KMS-11 (cell line): ENCODE results near the gene RTN4R.
"Not testable (repeated sequence)": the region's sequence is repeated elsewhere in the genome, so short reads cannot be mapped to it uniquely, and the experiment has no call there.

Source experiments
- H2AFZ ChIP-seq: fragments of 200-600 bp; sonication (generic); 2 replicates; pipeline ENCODE4 v1.6.1; 2016; ENCODE audit warnings: antibody characterized with exemption, mixed run types, low read depth
- H3K27ac ChIP-seq: fragments of 200-600 bp; sonication (generic); 2 replicates; pipeline ENCODE4 v1.6.1; 2016; ENCODE audit warnings: mild to moderate bottlenecking, mixed run types
- H3K27me3 ChIP-seq: fragments of 200-600 bp; sonication (generic); 2 replicates; pipeline ENCODE4 v1.6.1; 2017; ENCODE audit warnings: mild to moderate bottlenecking, low read depth, mixed run types, moderate library complexity; ENCODE audit not compliant: insufficient read depth
- H3K36me3 ChIP-seq: fragments of 200-600 bp; sonication (generic); 2 replicates; pipeline ENCODE4 v1.6.1; 2017; ENCODE audit warnings: mild to moderate bottlenecking, mixed run types; ENCODE audit not compliant: insufficient read depth
- H3K4me1 ChIP-seq: fragments of 200-600 bp; sonication (generic); 2 replicates; pipeline ENCODE4 v1.6.1; 2016; ENCODE audit warnings: mild to moderate bottlenecking, low read depth, mixed run types; ENCODE audit not compliant: poor library complexity, severe bottlenecking
- H3K4me2 ChIP-seq: fragments of 200-600 bp; sonication (generic); 2 replicates; pipeline ENCODE4 v1.7.0; 2016; ENCODE audit warnings: mild to moderate bottlenecking, mixed run types
- H3K4me3 ChIP-seq: fragments of 200-600 bp; sonication (generic); IDR thresholded peaks from 2 replicates; pipeline ENCODE4 v1.6.1; 2017; ENCODE audit warnings: low read depth, low read length, mixed read lengths; ENCODE audit not compliant: insufficient read depth
- H3K79me2 ChIP-seq: fragments of 200-600 bp; sonication (generic); 2 replicates; pipeline ENCODE4 v1.6.1; 2016; ENCODE audit warnings: low read depth, mixed run types; ENCODE audit not compliant: insufficient read depth
- H3K9ac ChIP-seq: fragments of 200-600 bp; sonication (generic); 2 replicates; pipeline ENCODE4 v1.6.1; 2016; ENCODE audit warnings: mild to moderate bottlenecking, mixed run types
- H4K20me1 ChIP-seq: fragments of 200-600 bp; sonication (generic); 2 replicates; pipeline ENCODE4 v1.6.1; 2016; ENCODE audit warnings: mild to moderate bottlenecking, mixed run types; ENCODE audit not compliant: insufficient read depth
- CTCF ChIP-seq: fragments of 200-600 bp; sonication (generic); conservative IDR thresholded peaks from 2 replicates; pipeline ENCODE4 v1.6.1; 2017; ENCODE audit warnings: low read depth, mild to moderate bottlenecking, antibody characterized with exemption, low read length, moderate library complexity, mixed read lengths

The RTN4R gene

GRCh38 chr22:20272700-20273099 is 4.6 kb upstream of the RTN4R start:
- H3K4me3 ChIP-seq = no peak overlapping the region
- H3K27me3 ChIP-seq = peaks cover 48% of the 10 kb centered on the region; the same call in 1 of the 2 replicates
- TF ChIP-seq CTCF = no peak

GRCh38 chr22:20272174-20272573 is 4.1 kb upstream of the RTN4R start:
- H3K36me3 ChIP-seq = no peaks in the 10 kb centered on the region
- H3K4me2 ChIP-seq = no peak overlapping the region
- H2AFZ ChIP-seq = no peak overlapping the region
- H3K27ac ChIP-seq = no peak overlapping the region
- H3K79me2 ChIP-seq = no peaks in the 10 kb centered on the region
- TF ChIP-seq CTCF = no peak
- no peaks in the 10 kb centered on the region for H4K20me1 ChIP-seq
- peaks cover 48% of the 10 kb centered on the region; the same call in 1 of the 2 replicates for H3K27me3 ChIP-seq
- H3K9ac ChIP-seq = no peak overlapping the region
- H3K4me3 ChIP-seq = no peak overlapping the region
- no peaks in the 10 kb centered on the region for H3K4me1 ChIP-seq

More at GRCh38 chr22:20272700-20273099, 4.6 kb upstream of the RTN4R start:
- Histone ChIP-seq H2AFZ (no peak overlapping the region), H3K36me3 (no peaks in the 10 kb centered on the region), H3K79me2 (no peaks in the 10 kb centered on the region), H3K4me1 (no peaks in the 10 kb centered on the region), H3K27ac (no peak overlapping the region), H3K4me2 (no peak overlapping the region), H3K9ac (no peak overlapping the region), H4K20me1 (no peaks in the 10 kb centered on the region)

GRCh38 chr22:20271114-20271994 is 3.2 kb upstream of the RTN4R start:
- H3K79me2 ChIP-seq = no peaks in the 10 kb centered on the region
- H3K27ac ChIP-seq = no peak overlapping the region
- H3K36me3 ChIP-seq = no peaks in the 10 kb centered on the region
- no peaks in the 10 kb centered on the region for H3K4me1 ChIP-seq
- no peak overlapping the region for H3K4me2 ChIP-seq
- H3K4me3 ChIP-seq = no peak overlapping the region
- no peak for TF ChIP-seq CTCF
- peaks cover 48% of the 10 kb centered on the region; the same call in 1 of the 2 replicates for H3K27me3 ChIP-seq
- H3K9ac ChIP-seq = no peak overlapping the region
- no peaks in the 10 kb centered on the region for H4K20me1 ChIP-seq
- no peak overlapping the region for H2AFZ ChIP-seq

GRCh38 chr22:20270190-20271113 is 2.3 kb upstream of the RTN4R start:
- not testable (repeated sequence) for H3K79me2 ChIP-seq, H3K4me3 ChIP-seq, H3K4me1 ChIP-seq, H3K27ac ChIP-seq, H3K9ac ChIP-seq, H4K20me1 ChIP-seq, H2AFZ ChIP-seq, H3K36me3 ChIP-seq, H3K4me2 ChIP-seq
- peaks cover 41% of the 10 kb centered on the region; the same call in 1 of the 2 replicates for H3K27me3 ChIP-seq

- H3K36me3 ChIP-seq, H3K4me1 ChIP-seq, H3K4me2 ChIP-seq, H3K27ac ChIP-seq, H2AFZ ChIP-seq, H3K9ac ChIP-seq, H4K20me1 ChIP-seq, H3K4me3 ChIP-seq, H3K79me2 ChIP-seq: not testable (repeated sequence)
- peaks cover 41% of the 10 kb centered on the region; the same call in 1 of the 2 replicates for H3K27me3 ChIP-seq
These were observed 1.6 kb upstream of the RTN4R start for GRCh38 chr22:20269673-20270072.

- not testable (repeated sequence) for H2AFZ ChIP-seq, H3K36me3 ChIP-seq, H3K4me3 ChIP-seq, H4K20me1 ChIP-seq, H3K4me1 ChIP-seq, H3K79me2 ChIP-seq, H3K9ac ChIP-seq, H3K4me2 ChIP-seq, H3K27ac ChIP-seq
- H3K27me3 ChIP-seq = peaks cover 40% of the 10 kb centered on the region; the same call in 1 of the 2 replicates
These were observed 1.1 kb upstream of the RTN4R start for GRCh38 chr22:20269201-20269600.
